Activated CD8-positive, alpha-beta T cell treated with anti-CD3 and anti-CD28 coated beads for 36 hours (primary cell): ENCODE measurements around the gene JTB. TPM values are rescaled to one million over a fixed set of nuclear protein-coding genes. Genes with fewer than 3 reads are reported as not detected.
"Not testable (repeated sequence)": the region's sequence is repeated elsewhere in the genome, so short reads cannot be mapped to it uniquely, and the experiment has no call there.

Experiments
- ATAC-seq: fragments of 200-7000 bp; cut with Tn5 transposase; one replicate; pipeline ENCODE4 v1.10.0; 2021; ENCODE audit warnings: mild to moderate bottlenecking, moderate library complexity
- CTCF ChIA-PET: fragments of 350-600 bp; sonication (Branson Sonifier 250); formaldehyde crosslinking; loops from one replicate; lab custom pipeline; 2021; ENCODE audit warnings: antibody characterized with exemption; lab: Charles Lee
- POLR2A ChIA-PET: fragments of 350-600 bp; sonication (Branson Sonifier 250); formaldehyde crosslinking; loops from one replicate; lab custom pipeline; 2021; ENCODE audit warnings: antibody characterized with exemption; lab: Charles Lee
- DNase-seq: peaks from one replicate; pipeline ENCODE4 v3.0.0-alpha.2; 2020
- H3K27ac Mint-ChIP-seq: one replicate; pipeline ENCODE4 v1.8.0; 2021; ENCODE audit warnings: mild to moderate bottlenecking, mixed read lengths
- H3K27me3 Mint-ChIP-seq: one replicate; pipeline ENCODE4 v1.8.0; 2021; ENCODE audit warnings: mixed read lengths
- H3K36me3 Mint-ChIP-seq: one replicate; pipeline ENCODE4 v1.8.0; 2021; ENCODE audit warnings: low read depth, mixed read lengths
- H3K4me1 Mint-ChIP-seq: one replicate; pipeline ENCODE4 v1.8.0; 2021; ENCODE audit warnings: low read depth, mixed read lengths
- H3K4me3 Mint-ChIP-seq: one replicate; pipeline ENCODE4 v1.8.0; 2021; ENCODE audit warnings: mild to moderate bottlenecking, moderate library complexity, mixed read lengths
- H3K9me3 Mint-ChIP-seq: one replicate; pipeline ENCODE4 v1.8.0; 2021; ENCODE audit warnings: mixed read lengths
- intact Hi-C: fragments of 100-400 bp; cut with micrococcal nuclease; formaldehyde crosslinking; loops from one replicate; pipeline ENCODE4 v1.10.0; 2022
- total RNA-seq, 2 experiments: library from RNA; stranded (reverse); gene quantifications; one replicate each; pipeline ENCODE4 v1.2.3, GENCODE V29; 2021
- TF ChIP-seq, protein P1 (sequence below): fragments of 200-600 bp; IDR thresholded peaks from one replicate; pipeline ENCODE4 v1.8.0; 2022; ENCODE audit warnings: antibody characterized with exemption, mild to moderate bottlenecking

The JTB gene
- total RNA-seq, 2 experiments from 2014 or later = 151 to 153 TPM

DNA sequence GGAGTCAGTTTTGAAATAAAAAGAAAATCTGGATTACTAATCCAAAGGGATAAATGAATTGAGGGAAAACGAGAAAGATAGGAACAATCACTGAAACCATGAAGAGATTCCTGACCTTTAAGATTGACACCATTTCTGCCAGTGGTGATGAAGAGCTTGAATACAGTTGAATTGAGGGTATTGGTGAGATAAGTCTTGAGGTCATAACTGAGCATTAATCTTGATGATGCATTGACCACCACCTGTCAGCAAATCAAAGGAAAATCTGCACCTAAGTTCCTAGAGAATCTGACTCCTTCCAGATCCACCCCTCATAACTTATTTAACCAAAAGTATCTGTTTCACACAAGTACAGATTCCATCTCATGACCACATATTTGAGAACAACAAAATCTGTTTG, 34.7 kb upstream of the JTB start:
- Mint-ChIP-seq H3K4me1 (no peaks in the 10 kb centered on the region), H3K36me3 (no peaks in the 10 kb centered on the region), H3K27me3 (no peaks in the 10 kb centered on the region), H3K9me3 (no peaks in the 10 kb centered on the region), H3K27ac (no peak overlapping the region), H3K4me3 (no peak overlapping the region)
- TF ChIP-seq, protein P1, sequence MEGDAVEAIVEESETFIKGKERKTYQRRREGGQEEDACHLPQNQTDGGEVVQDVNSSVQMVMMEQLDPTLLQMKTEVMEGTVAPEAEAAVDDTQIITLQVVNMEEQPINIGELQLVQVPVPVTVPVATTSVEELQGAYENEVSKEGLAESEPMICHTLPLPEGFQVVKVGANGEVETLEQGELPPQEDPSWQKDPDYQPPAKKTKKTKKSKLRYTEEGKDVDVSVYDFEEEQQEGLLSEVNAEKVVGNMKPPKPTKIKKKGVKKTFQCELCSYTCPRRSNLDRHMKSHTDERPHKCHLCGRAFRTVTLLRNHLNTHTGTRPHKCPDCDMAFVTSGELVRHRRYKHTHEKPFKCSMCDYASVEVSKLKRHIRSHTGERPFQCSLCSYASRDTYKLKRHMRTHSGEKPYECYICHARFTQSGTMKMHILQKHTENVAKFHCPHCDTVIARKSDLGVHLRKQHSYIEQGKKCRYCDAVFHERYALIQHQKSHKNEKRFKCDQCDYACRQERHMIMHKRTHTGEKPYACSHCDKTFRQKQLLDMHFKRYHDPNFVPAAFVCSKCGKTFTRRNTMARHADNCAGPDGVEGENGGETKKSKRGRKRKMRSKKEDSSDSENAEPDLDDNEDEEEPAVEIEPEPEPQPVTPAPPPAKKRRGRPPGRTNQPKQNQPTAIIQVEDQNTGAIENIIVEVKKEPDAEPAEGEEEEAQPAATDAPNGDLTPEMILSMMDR = no peak
- no peak for DNase-seq
- ATAC-seq = no peak
- intact Hi-C loops = no loop called here
- POLR2A ChIA-PET = interaction anchor here (1.0 kb wide), 1 partner anchor 18 kb away, joined by 3 read pairs; no protein-coding TSS in a partner anchor
- CTCF ChIA-PET = no interaction called here

- POLR2A ChIA-PET = no interaction called here
- H3K27me3 Mint-ChIP-seq = no peaks in the 10 kb centered on the region
- DNase-seq = no peak
- intact Hi-C loops = no loop called here
- TF ChIP-seq, protein P1 = no peak
- no peak overlapping the region for H3K27ac Mint-ChIP-seq
- ATAC-seq = no peak
- H3K9me3 Mint-ChIP-seq = no peaks in the 10 kb centered on the region
- no peaks in the 10 kb centered on the region for H3K36me3 Mint-ChIP-seq
- CTCF ChIA-PET = no interaction called here
- H3K4me1 Mint-ChIP-seq = no peaks in the 10 kb centered on the region
- H3K4me3 Mint-ChIP-seq = no peak overlapping the region
Measured at GRCh38 chr1:154006136-154006535, 28.7 kb upstream of the JTB start.

DNA sequence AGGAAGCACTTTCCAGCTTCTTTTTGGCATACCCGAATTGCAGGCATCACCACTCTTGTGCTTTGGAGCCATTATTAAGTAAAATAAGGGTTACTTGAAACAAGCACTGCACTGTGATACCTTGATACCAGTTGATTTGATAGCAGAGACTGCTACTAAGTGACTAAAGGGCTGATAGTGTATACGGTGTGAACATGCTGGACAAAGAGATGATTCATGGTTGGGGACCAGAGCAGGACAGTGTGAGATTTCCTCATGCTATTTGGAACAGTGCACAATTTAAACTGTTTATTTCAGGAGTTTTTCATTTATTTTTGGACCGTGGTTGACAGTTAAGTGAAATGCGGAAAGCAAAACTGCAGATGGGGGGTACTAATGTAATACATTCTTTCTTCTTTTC, 22.9 kb upstream of the JTB start:
- ChIA-PET POLR2A (interaction anchor here (1.1 to 3.4 kb wide), 2 partner anchors 7 to 225 kb away, joined by 3 to 24 read pairs; partner anchors contain the start of gene SLC27A3), CTCF (interaction anchor here (3.6 kb wide), 1 partner anchor 14 kb away, joined by 12 read pairs; the partner anchor contains the start of gene RAB13)
- Mint-ChIP-seq H3K27ac (no peak overlapping the region), H3K4me3 (no peak overlapping the region), H3K27me3 (no peaks in the 10 kb centered on the region), H3K9me3 (peaks cover under 1% of the 10 kb centered on the region), H3K4me1 (peaks cover 2% of the 10 kb centered on the region), H3K36me3 (peaks cover 6% of the 10 kb centered on the region)
- TF ChIP-seq, protein P1 = no peak
- DNase-seq = no peak
- intact Hi-C loops = no loop called here
- ATAC-seq = no peak

GRCh38 chr1:153996882-153997281, 19.4 kb upstream of the JTB start:
- intact Hi-C loops = loop anchor here (10.0 kb wide), 2 partner anchors 158 to 268 kb away; partner anchors contain the start of gene NUP210L
- POLR2A ChIA-PET = not testable (repeated sequence)
- CTCF ChIA-PET = interaction anchor here (1.9 kb wide), 1 partner anchor 10 kb away, joined by 9 read pairs; the partner anchor contains the start of gene RAB13

GRCh38 chr1:153995640-153996039, 18.2 kb upstream of the JTB start:
- H3K36me3 Mint-ChIP-seq = peaks cover 50% of the 10 kb centered on the region
- H3K4me3 Mint-ChIP-seq = no peak overlapping the region
- peaks cover 2% of the 10 kb centered on the region for H3K9me3 Mint-ChIP-seq
- peak overlapping the region; percentile 50 for H3K27ac Mint-ChIP-seq
- ATAC-seq = no peak
- no peak for DNase-seq
- ChIA-PET CTCF (interaction anchor here (1.9 kb wide), 1 partner anchor 9 kb away, joined by 9 read pairs; the partner anchor contains the start of gene RAB13), POLR2A (interaction anchor here (0.8 to 12.7 kb wide), 8 partner anchors 9 to 189 kb away, joined by 3 to 237 read pairs (median 4); partner anchors contain the start of genes CREB3L4, JTB and NUP210L)
- H3K27me3 Mint-ChIP-seq = no peaks in the 10 kb centered on the region
- H3K4me1 Mint-ChIP-seq = peaks cover 11% of the 10 kb centered on the region
- intact Hi-C loops = loop anchor here (10.0 kb wide), 2 partner anchors 159 to 269 kb away; partner anchors contain the start of gene NUP210L
- TF ChIP-seq, protein P1 = no peak

More at GRCh38 chr1:153996882-153997281, 19.4 kb upstream of the JTB start:
- peaks cover 37% of the 10 kb centered on the region for H3K36me3 Mint-ChIP-seq
- not testable (repeated sequence) for H3K4me1 Mint-ChIP-seq, H3K27ac Mint-ChIP-seq, H3K27me3 Mint-ChIP-seq, ATAC-seq, H3K4me3 Mint-ChIP-seq, DNase-seq, H3K9me3 Mint-ChIP-seq
